Osteoblast (primary cell): ENCODE measurements around the gene OR7C2. TPM values are rescaled to one million over a fixed set of nuclear protein-coding genes. Genes with fewer than 3 reads are reported as not detected.

Experiments used
- DNase-seq: peaks from one replicate; pipeline ENCODE4 v3.0.0; 2011; ENCODE audit warnings: low spot score, mixed read lengths; ENCODE audit not compliant: insufficient read length; ENCODE audit errors: missing footprints
- H2AFZ ChIP-seq: 2 replicates; pipeline ENCODE4 v1.6.0; 2011; ENCODE audit warnings: mild to moderate bottlenecking, low read length
- H3K27ac ChIP-seq: 2 replicates; pipeline ENCODE4 v1.5.1; 2011; ENCODE audit warnings: mild to moderate bottlenecking, low read depth, low read length, moderate library complexity
- H3K27me3 ChIP-seq: 2 replicates; pipeline ENCODE4 v1.6.0; 2012; ENCODE audit warnings: mild to moderate bottlenecking, control low read depth, inconsistent platforms, low read length, moderate library complexity; ENCODE audit not compliant: insufficient read depth
- H3K36me3 ChIP-seq: 2 replicates; pipeline ENCODE4 v1.5.1; 2011; ENCODE audit warnings: mild to moderate bottlenecking, low read length, control low read depth, moderate library complexity; ENCODE audit not compliant: insufficient read depth
- H3K4me1 ChIP-seq: 2 replicates; pipeline ENCODE4 v1.5.1; 2011; ENCODE audit warnings: mild to moderate bottlenecking, low read length, control low read depth, moderate library complexity; ENCODE audit not compliant: insufficient read depth
- H3K4me2 ChIP-seq: 2 replicates; pipeline ENCODE4 v1.6.0; 2011; ENCODE audit warnings: mild to moderate bottlenecking, low read length; ENCODE audit not compliant: insufficient read depth
- H3K4me3 ChIP-seq: fragments of 200-600 bp; sonication (generic); 3 replicates; pipeline ENCODE4 v1.5.1; 2012; ENCODE audit warnings: mild to moderate bottlenecking, low read length, inconsistent platforms; ENCODE audit not compliant: insufficient read depth
- H3K79me2 ChIP-seq: 2 replicates; pipeline ENCODE4 v1.6.0; 2012; ENCODE audit warnings: mild to moderate bottlenecking, low read length, control low read depth, inconsistent platforms; ENCODE audit not compliant: insufficient read depth
- H3K9me3 ChIP-seq: 2 replicates; pipeline ENCODE4 v1.5.1; 2011; ENCODE audit warnings: low read depth, low read length, control low read depth
- H4K20me1 ChIP-seq: 2 replicates; pipeline ENCODE4 v1.6.0; 2012; ENCODE audit warnings: mild to moderate bottlenecking, low read length, control low read depth; ENCODE audit not compliant: insufficient read depth
- total RNA-seq: library from RNA; depleted of rRNA; stranded (reverse); fragments of >200 nt; gene quantifications from 2 replicates; pipeline ENCODE4 v1.2.3, GENCODE V29; 2012
- TF ChIP-seq, protein P1 (sequence below): IDR thresholded peaks from 2 replicates; pipeline ENCODE4 v1.5.1; 2011; ENCODE audit warnings: mild to moderate bottlenecking, low read depth, low read length, moderate library complexity; ENCODE audit errors: extremely low read depth

Gene OR7C2
- total RNA-seq, 1 donor: not detected

DNA sequence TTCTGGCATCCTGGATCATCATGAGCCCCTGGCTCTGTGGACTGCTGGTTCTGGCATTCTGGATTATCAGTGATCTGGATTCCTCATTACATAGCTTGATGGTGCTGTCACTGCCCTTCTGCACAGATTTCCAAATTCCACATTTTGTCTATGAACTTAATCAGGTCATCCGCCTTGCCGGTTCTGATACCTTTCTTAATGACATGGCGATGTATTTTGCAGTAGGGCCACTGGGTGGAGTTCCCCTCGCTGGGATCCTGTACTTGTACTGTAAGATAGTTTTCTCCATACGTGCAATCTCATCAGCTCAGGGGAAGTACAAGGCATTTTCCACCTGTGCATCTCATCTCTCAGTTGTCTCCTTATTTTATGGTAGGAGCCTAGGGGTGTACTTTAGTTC, 24.4 kb upstream of the OR7C2 start:
- H3K9me3 ChIP-seq: no peaks in the 10 kb centered on the region
- no peak overlapping the region for H2AFZ ChIP-seq
- TF ChIP-seq, protein P1, sequence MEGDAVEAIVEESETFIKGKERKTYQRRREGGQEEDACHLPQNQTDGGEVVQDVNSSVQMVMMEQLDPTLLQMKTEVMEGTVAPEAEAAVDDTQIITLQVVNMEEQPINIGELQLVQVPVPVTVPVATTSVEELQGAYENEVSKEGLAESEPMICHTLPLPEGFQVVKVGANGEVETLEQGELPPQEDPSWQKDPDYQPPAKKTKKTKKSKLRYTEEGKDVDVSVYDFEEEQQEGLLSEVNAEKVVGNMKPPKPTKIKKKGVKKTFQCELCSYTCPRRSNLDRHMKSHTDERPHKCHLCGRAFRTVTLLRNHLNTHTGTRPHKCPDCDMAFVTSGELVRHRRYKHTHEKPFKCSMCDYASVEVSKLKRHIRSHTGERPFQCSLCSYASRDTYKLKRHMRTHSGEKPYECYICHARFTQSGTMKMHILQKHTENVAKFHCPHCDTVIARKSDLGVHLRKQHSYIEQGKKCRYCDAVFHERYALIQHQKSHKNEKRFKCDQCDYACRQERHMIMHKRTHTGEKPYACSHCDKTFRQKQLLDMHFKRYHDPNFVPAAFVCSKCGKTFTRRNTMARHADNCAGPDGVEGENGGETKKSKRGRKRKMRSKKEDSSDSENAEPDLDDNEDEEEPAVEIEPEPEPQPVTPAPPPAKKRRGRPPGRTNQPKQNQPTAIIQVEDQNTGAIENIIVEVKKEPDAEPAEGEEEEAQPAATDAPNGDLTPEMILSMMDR: no peak
- no peak overlapping the region for H3K27ac ChIP-seq
- no peaks in the 10 kb centered on the region for H3K27me3 ChIP-seq
- no peaks in the 10 kb centered on the region for H3K79me2 ChIP-seq
- no peak overlapping the region for H3K4me2 ChIP-seq
- no peaks in the 10 kb centered on the region for H4K20me1 ChIP-seq
- H3K4me3 ChIP-seq: no peak overlapping the region
- H3K4me1 ChIP-seq: no peaks in the 10 kb centered on the region
- H3K36me3 ChIP-seq: no peaks in the 10 kb centered on the region
- DNase-seq: no peak

DNA sequence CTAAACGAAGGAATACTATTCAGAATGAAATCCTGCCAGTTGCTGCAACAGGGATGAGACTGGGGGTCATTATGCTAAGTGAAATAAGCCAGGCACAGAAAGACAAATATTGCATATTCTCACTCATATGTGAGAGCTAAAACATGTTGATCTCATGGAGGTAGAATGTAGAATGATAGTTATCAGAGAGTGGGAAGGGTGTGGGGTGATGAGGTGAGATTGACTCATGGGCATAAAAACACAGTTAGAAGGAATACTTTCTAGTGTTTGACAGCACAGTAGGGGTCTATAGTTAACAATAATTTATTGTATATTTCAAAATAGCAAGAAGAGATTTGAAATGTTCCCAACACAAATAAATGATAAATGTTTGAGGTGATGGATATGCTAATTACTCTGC, 7.8 kb upstream of the OR7C2 start:
- H2AFZ ChIP-seq: no peak overlapping the region
- no peak for DNase-seq
- no peaks in the 10 kb centered on the region for H3K4me1 ChIP-seq
- H3K4me2 ChIP-seq: no peak overlapping the region
- H3K4me3 ChIP-seq: no peak overlapping the region
- H3K27me3 ChIP-seq: no peaks in the 10 kb centered on the region
- H4K20me1 ChIP-seq: no peaks in the 10 kb centered on the region
- TF ChIP-seq, protein P1: no peak
- H3K79me2 ChIP-seq: no peaks in the 10 kb centered on the region
- no peaks in the 10 kb centered on the region for H3K36me3 ChIP-seq
- H3K9me3 ChIP-seq: no peaks in the 10 kb centered on the region
- no peak overlapping the region for H3K27ac ChIP-seq

DNA sequence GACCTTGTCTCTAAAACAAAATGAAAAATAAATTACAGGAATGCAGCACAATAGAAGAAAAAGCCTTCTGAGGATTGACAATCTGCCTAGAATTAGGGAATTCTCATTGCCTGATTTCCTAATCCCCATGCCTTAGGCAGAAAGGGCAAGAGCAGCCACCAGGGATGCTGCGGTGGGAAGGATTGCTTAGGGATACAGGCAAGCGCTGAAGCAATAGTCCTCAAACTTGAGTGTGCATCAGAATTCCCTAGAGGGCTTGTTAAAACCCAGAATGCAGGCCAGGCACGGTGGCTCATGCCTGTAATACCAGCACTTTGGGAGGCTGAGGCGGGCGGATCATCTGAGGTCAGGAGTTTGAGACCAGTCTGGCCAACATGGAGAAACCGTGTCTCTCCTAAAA, 1.0 kb upstream of the OR7C2 start:
- Histone ChIP-seq H2AFZ (no peak overlapping the region), H3K4me3 (no peak overlapping the region), H3K27me3 (no peaks in the 10 kb centered on the region), H3K36me3 (no peaks in the 10 kb centered on the region), H3K4me2 (no peak overlapping the region), H3K27ac (no peak overlapping the region), H3K9me3 (no peaks in the 10 kb centered on the region), H3K79me2 (no peaks in the 10 kb centered on the region), H4K20me1 (no peaks in the 10 kb centered on the region), H3K4me1 (peaks cover 4% of the 10 kb centered on the region)
- no peak for DNase-seq
- TF ChIP-seq, protein P1: no peak

DNA sequence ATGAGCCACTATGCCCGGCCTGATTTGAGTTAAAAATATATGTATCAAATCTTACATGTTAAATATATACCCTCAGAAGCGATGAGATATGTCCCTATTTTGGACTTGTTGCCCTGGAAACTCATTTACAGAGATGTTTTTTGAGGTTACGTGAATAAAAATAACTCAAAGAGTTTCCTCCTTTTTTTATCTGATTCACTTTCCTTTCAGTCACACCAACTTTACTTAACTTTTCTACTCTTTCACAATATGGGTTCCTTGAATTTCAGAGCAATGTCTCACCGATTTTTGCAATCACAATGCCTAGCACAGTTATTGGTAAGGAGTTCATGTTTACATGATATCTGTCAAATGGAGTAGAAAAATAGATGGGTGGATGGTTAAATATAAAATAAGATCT, 2.3 kb downstream of the OR7C2 start:
- TF ChIP-seq, protein P1: no peak
- Histone ChIP-seq H3K36me3 (no peaks in the 10 kb centered on the region), H4K20me1 (no peaks in the 10 kb centered on the region), H3K27ac (peak overlapping the region; percentile 41), H3K9me3 (no peaks in the 10 kb centered on the region), H3K4me3 (no peak overlapping the region), H3K4me2 (no peak overlapping the region), H3K27me3 (no peaks in the 10 kb centered on the region), H3K79me2 (no peaks in the 10 kb centered on the region), H3K4me1 (peaks cover 4% of the 10 kb centered on the region), H2AFZ (no peak overlapping the region)
- peak; percentile 67 for DNase-seq
